H1 (cell line): ENCODE measurements around the gene GPR26. TPM values are rescaled to one million over a fixed set of nuclear protein-coding genes. Genes with fewer than 3 reads are reported as not detected.

ENCODE experiments used
- CTCF ChIA-PET: fragments of 300-600 bp; sonication (Branson Sonifier 250); formaldehyde crosslinking; loops from one replicate; lab custom pipeline; 2021; ENCODE audit not compliant: partially characterized antibody; lab: Charles Lee
- POLR2A ChIA-PET: fragments of 300-600 bp; sonication (Branson Sonifier 250); formaldehyde crosslinking; loops from one replicate; lab custom pipeline; 2021; ENCODE audit warnings: inconsistent platforms; ENCODE audit not compliant: partially characterized antibody; lab: Charles Lee
- DNase-seq, 2 experiments: peaks; one replicate each; pipeline versions ENCODE4 v3.0.0 to v3.0.0-alpha.2; 2010 to 2022; ENCODE audit warnings: low spot score in 2 of 2, low read depth in 1 of 2, mixed read lengths in 1 of 2
- FAIRE-seq: peaks from 2 replicates; lab custom pipeline; 2011; peaks lifted over from hg19 to GRCh38; lab: Jason Lieb, UNC
- H2AFZ ChIP-seq: 2 replicates; pipeline ENCODE4 v1.8.1; 2012; ENCODE audit warnings: low read length, inconsistent platforms
- H2AK5ac ChIP-seq: 2 replicates; pipeline ENCODE4 v1.6.1; 2013; ENCODE audit warnings: low read depth, low read length
- H2BK120ac ChIP-seq: replicated peaks from 2 replicates; pipeline ENCODE3; 2013; ENCODE audit warnings: low read depth, low read length, inconsistent platforms
- H2BK12ac ChIP-seq: 2 replicates; pipeline ENCODE4 v1.6.1; 2013; ENCODE audit warnings: low read depth, low read length
- H2BK15ac ChIP-seq: 2 replicates; pipeline ENCODE4 v1.6.1; 2013; ENCODE audit warnings: low read length
- H2BK20ac ChIP-seq: 2 replicates; pipeline ENCODE4 v1.6.1; 2013; ENCODE audit warnings: low read length
- H2BK5ac ChIP-seq: 2 replicates; pipeline ENCODE4 v1.6.1; 2013; ENCODE audit warnings: low read depth, low read length
- H3K14ac ChIP-seq: 2 replicates; pipeline ENCODE4 v1.6.1; 2013; ENCODE audit warnings: inconsistent platforms; ENCODE audit not compliant: insufficient read length
- H3K18ac ChIP-seq: 2 replicates; pipeline ENCODE4 v1.6.1; 2013; ENCODE audit warnings: low read length; ENCODE audit errors: extremely low read depth
- H3K23ac ChIP-seq: 2 replicates; pipeline ENCODE4 v1.6.1; 2013; ENCODE audit warnings: inconsistent platforms; ENCODE audit not compliant: insufficient read length
- H3K23me2 ChIP-seq: 2 replicates; pipeline ENCODE4 v1.6.1; 2013; ENCODE audit warnings: low read depth, low read length
- H3K27ac ChIP-seq: 2 replicates; pipeline ENCODE4 v1.6.1; 2011; ENCODE audit warnings: low read depth, low read length, inconsistent platforms
- H3K27me3 ChIP-seq, 4 experiments: replicated peaks in 1 of 4; 1 replicate in 1 of 4; 2 replicates in 3 of 4; pipeline versions ENCODE4 v1.6.1 to v1.8.1; 2011 to 2013; ENCODE audit warnings: low read length in 3 of 4, mild to moderate bottlenecking in 3 of 4, inconsistent platforms in 2 of 4, mixed read lengths in 2 of 4, moderate library complexity in 1 of 4; ENCODE audit not compliant: control insufficient read depth in 3 of 4, insufficient read depth in 3 of 4; ENCODE audit errors: extremely low read depth in 1 of 4
- H3K36me3 ChIP-seq, 4 experiments: 2 replicates each; pipeline versions ENCODE4 v1.6.1 to v1.8.1; 2011 to 2013; ENCODE audit warnings: mild to moderate bottlenecking in 4 of 4, low read length in 3 of 4, moderate library complexity in 2 of 4, control low read depth in 1 of 4, inconsistent platforms in 1 of 4; ENCODE audit not compliant: insufficient read depth in 4 of 4, control insufficient read depth in 2 of 4
- H3K4ac ChIP-seq: replicated peaks from 2 replicates; pipeline ENCODE3; 2013; ENCODE audit warnings: low read length, low read depth, mixed read lengths, inconsistent platforms; ENCODE audit not compliant: insufficient read length
- H3K4me1 ChIP-seq, 4 experiments: replicated peaks in 1 of 4; 1 replicate in 1 of 4; 2 replicates in 3 of 4; pipeline versions ENCODE4 v1.6.1 to v1.8.1; 2011 to 2013; ENCODE audit warnings: low read length in 3 of 4, inconsistent platforms in 2 of 4, mixed read lengths in 1 of 4; ENCODE audit not compliant: insufficient read depth in 4 of 4, control insufficient read depth in 3 of 4
- H3K4me2 ChIP-seq, 2 experiments: 2 replicates each; pipeline versions ENCODE4 v1.6.1 to v1.8.1; 2011 to 2013; ENCODE audit warnings: low read depth in 2 of 2, low read length in 2 of 2, control low read depth in 1 of 2, inconsistent platforms in 1 of 2, mild to moderate bottlenecking in 1 of 2; ENCODE audit not compliant: insufficient read depth in 1 of 2
- H3K4me3 ChIP-seq, 4 experiments: fragments of 200-600, 300-600 bp in 1 of 4; sonication (generic), shearing (Covaris generic), sonication (Bioruptor Twin) in 1 of 4; 2 replicates each; pipeline versions ENCODE4 v1.5.1 to v1.8.1; 2011 to 2016; ENCODE audit warnings: low read length in 4 of 4, low read depth in 3 of 4, control low read depth in 2 of 4, inconsistent platforms in 2 of 4, mild to moderate bottlenecking in 2 of 4, mixed read lengths in 1 of 4, moderate library complexity in 1 of 4; ENCODE audit not compliant: insufficient read depth in 2 of 4; ENCODE audit errors: extremely low read depth in 1 of 4
- H3K56ac ChIP-seq: replicated peaks from 2 replicates; pipeline ENCODE3; 2013; ENCODE audit warnings: low read depth, mild to moderate bottlenecking, mixed read lengths, low read length, inconsistent platforms; ENCODE audit not compliant: insufficient read length
- H3K79me1 ChIP-seq: 2 replicates; pipeline ENCODE4 v1.6.1; 2013; ENCODE audit warnings: low read depth, low read length, control low read depth
- H3K79me2 ChIP-seq, 2 experiments: 2 replicates each; pipeline versions ENCODE4 v1.6.1 to v1.8.1; 2012 to 2013; ENCODE audit warnings: low read length in 2 of 2, mild to moderate bottlenecking in 2 of 2, inconsistent platforms in 1 of 2; ENCODE audit not compliant: insufficient read depth in 2 of 2, control insufficient read depth in 1 of 2
- H3K9ac ChIP-seq, 4 experiments: replicated peaks in 1 of 4; 1 replicate in 1 of 4; 2 replicates in 3 of 4; pipeline versions ENCODE4 v1.6.1 to v1.8.1; 2011 to 2013; ENCODE audit warnings: low read depth in 3 of 4, low read length in 3 of 4, control low read depth in 2 of 4, mild to moderate bottlenecking in 2 of 4, moderate library complexity in 2 of 4, inconsistent platforms in 1 of 4; ENCODE audit errors: extremely low read depth in 1 of 4
- H3K9me3 ChIP-seq, 2 experiments: 2 replicates each; pipeline versions ENCODE4 v1.6.1 to v1.8.1; 2012 to 2013; ENCODE audit warnings: mild to moderate bottlenecking in 2 of 2, moderate library complexity in 2 of 2, control low read depth in 1 of 2, inconsistent platforms in 1 of 2, low read depth in 1 of 2, low read length in 1 of 2, mixed read lengths in 1 of 2; ENCODE audit not compliant: insufficient read depth in 2 of 2
- H4K20me1 ChIP-seq, 2 experiments: replicated peaks in 1 of 2; 2 replicates each; pipeline versions ENCODE3 to v1.8.1; 2011 to 2013; ENCODE audit warnings: inconsistent platforms in 2 of 2, low read length in 2 of 2, mild to moderate bottlenecking in 1 of 2; ENCODE audit not compliant: insufficient read depth in 2 of 2, control insufficient read depth in 1 of 2
- H4K5ac ChIP-seq: 2 replicates; pipeline ENCODE4 v1.6.1; 2013; ENCODE audit warnings: low read length, low read depth, mixed read lengths, inconsistent platforms; ENCODE audit not compliant: insufficient read length
- H4K8ac ChIP-seq: 2 replicates; pipeline ENCODE4 v1.8.0; 2013; ENCODE audit warnings: mild to moderate bottlenecking, moderate library complexity, low read length, inconsistent platforms; ENCODE audit not compliant: insufficient read depth; ENCODE audit errors: extremely low read depth
- H4K91ac ChIP-seq: replicated peaks from 2 replicates; pipeline ENCODE3; 2013; ENCODE audit warnings: low read length, mixed read lengths, inconsistent platforms; ENCODE audit not compliant: insufficient read length
- BRCA1 ChIP-seq: IDR thresholded peaks from 2 replicates; pipeline ENCODE4 v1.6.1; 2012; ENCODE audit warnings: low read depth, low read length, improper control_type of control experiment
- CBX5 ChIP-seq: fragments of 300-800, 300-1000 bp; sonication (generic); IDR thresholded peaks from 2 replicates; pipeline ENCODE4 v1.7.1; 2016; ENCODE audit warnings: antibody characterized with exemption, low read length, low read depth
- E2F6 ChIP-seq: IDR thresholded peaks from 2 replicates; pipeline ENCODE4 v1.6.1; 2012; ENCODE audit warnings: inconsistent platforms
- HDAC6 ChIP-seq: IDR thresholded peaks from one replicate; pipeline ENCODE4 v1.7.1; 2012; ENCODE audit warnings: low read depth, mild to moderate bottlenecking, inconsistent platforms, low read length, moderate library complexity
- JUND ChIP-seq: IDR thresholded peaks from 2 replicates; pipeline ENCODE4 v1.6.1; 2011; ENCODE audit warnings: mild to moderate bottlenecking, improper control_type of control experiment, low read length
- MAFK ChIP-seq: IDR thresholded peaks from 2 replicates; pipeline ENCODE4 v1.6.1; 2012; ENCODE audit warnings: low read depth, mild to moderate bottlenecking, improper control_type of control experiment, low read length
- RAD21 ChIP-seq, 2 experiments: IDR thresholded peaks in 1 of 2; conservative IDR thresholded peaks in 1 of 2; 2 replicates each; pipeline ENCODE4 v1.6.1; 2011; ENCODE audit warnings: low read depth in 2 of 2, low read length in 2 of 2, improper control_type of control experiment in 1 of 2, inconsistent platforms in 1 of 2, mild to moderate bottlenecking in 1 of 2, moderate library complexity in 1 of 2
- RBBP5 ChIP-seq: IDR thresholded peaks from 2 replicates; pipeline ENCODE4 v1.7.1; 2012; ENCODE audit warnings: low read depth, mild to moderate bottlenecking, inconsistent platforms, low read length, moderate library complexity, borderline replicate concordance
- RFX5 ChIP-seq: IDR thresholded peaks from 2 replicates; pipeline ENCODE4 v1.6.1; 2011; ENCODE audit warnings: low read depth, low read length, improper control_type of control experiment, borderline replicate concordance
- SIX5 ChIP-seq: IDR thresholded peaks from 2 replicates; pipeline ENCODE4 v1.6.1; 2011; ENCODE audit warnings: mild to moderate bottlenecking, low read depth, low read length
- SP4 ChIP-seq: IDR thresholded peaks from 2 replicates; pipeline ENCODE4 v1.6.1; 2012; ENCODE audit warnings: low read length, inconsistent platforms
- ZNF274 ChIP-seq: IDR thresholded peaks from 2 replicates; pipeline ENCODE4 v1.7.0; 2012; ENCODE audit warnings: low read length, borderline replicate concordance; ENCODE audit errors: extremely low read depth
- WGBS, 2 experiments: shearing (Covaris generic) in 1 of 2; methylation state at CpG; one replicate each; pipeline versions ENCODE4 v1.1.6 to v1.1.7; 2013 to 2015; ENCODE audit warnings: low lambda C conversion rate in 2 of 2, mixed read lengths in 2 of 2, inconsistent platforms in 1 of 2, low coverage in 1 of 2, missing lambda C conversion rate in 1 of 2; ENCODE audit not compliant: insufficient replicate concordance in 2 of 2, insufficient coverage in 1 of 2, insufficient read length in 1 of 2; ENCODE audit errors: extremely low coverage in 1 of 2, missing lambda C conversion rate in 1 of 2; 5-methylcytosine and 5-hydroxymethylcytosine counted together
- polyA plus RNA-seq, 7 experiments: library from polyadenylated mRNA; depleted of rRNA in 3 of 7; stranded (reverse) in 5 of 7; unstranded in 2 of 7; fragments of >200 nt in 5 of 7; fragments of 200-250 nt in 2 of 7; gene quantifications; 1 replicate in 5 of 7; 2 replicates in 1 of 7; 4 replicates in 1 of 7; pipeline versions ENCODE4 v1.2.1 to v1.2.3, GENCODE V29; 2011 to 2013; ENCODE audit warnings: missing spikeins in 2 of 7, mixed read lengths in 2 of 7
- total RNA-seq: library from RNA; stranded (reverse); fragmentation: NEBNext Ultra II Directional; extraction: Animal tissue kit (Norgen Biotek cat#: 25700); gene quantifications from 2 replicates; pipeline ENCODE4 v1.2.1, GENCODE V29; 2021

Gene GPR26
- total and polyA plus RNA-seq, 2 of the 8 experiments (the other 6 are each of a cell fraction or from before 2014, with no cell fraction given), result 0.09 to 0.21 TPM

GRCh38 chr10:123633636-123634035, 32.5 kb upstream of the GPR26 start:
- Histone ChIP-seq H3K4ac (no peak overlapping the region), H3K79me1 (no peaks in the 10 kb centered on the region), H3K27me3 (no peaks in the 10 kb centered on the region), H3K9ac (no peak overlapping the region), H2BK5ac (no peak overlapping the region), H3K9me3 (peaks cover 0 to 7% of the 10 kb centered on the region in 2 experiments; a peak in 1 of 4 replicates), H2BK20ac (no peak overlapping the region), H3K23me2 (no peaks in the 10 kb centered on the region), H4K20me1 (no peaks in the 10 kb centered on the region), H3K14ac (no peak overlapping the region), H3K79me2 (no peaks in the 10 kb centered on the region), H2BK12ac (0 out of 2 replicates have a peak overlapping the region, but pooled peaks have one; percentile 51), H3K23ac (no peak overlapping the region), H3K4me1 (no peaks in the 10 kb centered on the region), H3K36me3 (no peaks in the 10 kb centered on the region), H2AK5ac (no peak overlapping the region; the same call in 1 of the 2 replicates), H2BK120ac (no peak overlapping the region), H3K18ac (no peak overlapping the region), H3K27ac (no peak overlapping the region), H4K91ac (peak overlapping the region; percentile 57), H3K4me2 (no peak overlapping the region), H3K4me3 (no peak overlapping the region), H4K8ac (no peak overlapping the region), H3K56ac (no peak overlapping the region), H2BK15ac (no peak overlapping the region), H4K5ac (no peak overlapping the region), H2AFZ (no peak overlapping the region)
- CTCF ChIA-PET, result interaction anchor here (0.8 to 13.9 kb wide), 4 partner anchors 9 to 51 kb away, joined by 3 to 135 read pairs (median 10); no protein-coding TSS in a partner anchor
- DNase-seq (no peak), FAIRE-seq (no peak)
- 96% methylated on average over 5 of the region's 5 CpGs; no CpG with 5 or more reads in 1 of the 2 experiments for WGBS, 2 experiments
- POLR2A ChIA-PET, result interaction anchor here (0.6 kb wide), 1 partner anchor 9 kb away, joined by 3 read pairs; no protein-coding TSS in a partner anchor
- TF ChIP-seq SIX5 (no peak), MAFK (no peak), RAD21 (IDR thresholded peaks at IDR 0.05 in 1 of 2, conservative IDR thresholded peaks at IDR 0.05 in 1 of 2; ENCODE audit: low read depth in 2 of 2, low read length in 2 of 2) (no peak), RFX5 (no peak), JUND (no peak), RBBP5 (no peak), ZNF274 (no peak), HDAC6 (no peak), BRCA1 (no peak), SP4 (no peak), E2F6 (no peak), CBX5 (no peak)
